BLaER1 treated with 17β-estradiol and CSF1 and Interleukin-3, amounts not matched to agents 10 nM and 100 nM (cell line): Measurements from ENCODE around the gene ZNF184.
A peak's percentile ranks its signal among the peaks of the same experiment; 100 is the strongest.

Source experiments
- H3K27ac ChIP-seq, 11 experiments: shearing (Covaris generic); formaldehyde crosslinking; 2 replicates each; pipeline ENCODE4 v1.8.1; 2022
- H3K27me3 ChIP-seq, 11 experiments: shearing (Covaris generic); formaldehyde crosslinking; 2 replicates each; pipeline ENCODE4 v1.8.1; 2022
- H3K36me3 ChIP-seq, 11 experiments: shearing (Covaris generic); formaldehyde crosslinking; 2 replicates each; pipeline ENCODE4 v1.8.1; 2022
- H3K4me1 ChIP-seq, 10 experiments: shearing (Covaris generic); formaldehyde crosslinking; 2 replicates each; pipeline ENCODE4 v1.8.1; 2022
- H3K4me2 ChIP-seq, 11 experiments: shearing (Covaris generic); formaldehyde crosslinking; 2 replicates each; pipeline ENCODE4 v1.8.1; 2022
- H3K4me3 ChIP-seq, 10 experiments: shearing (Covaris generic); formaldehyde crosslinking; 2 replicates each; pipeline ENCODE4 v1.8.1; 2022
- H3K9ac ChIP-seq, 11 experiments: shearing (Covaris generic); formaldehyde crosslinking; 2 replicates each; pipeline ENCODE4 v1.8.1; 2022
- H3K9me3 ChIP-seq, 11 experiments: shearing (Covaris generic); formaldehyde crosslinking; replicated peaks in 1 of 11; 2 replicates each; pipeline ENCODE4 v1.8.1; 2022
- H4K20me1 ChIP-seq, 11 experiments: shearing (Covaris generic); formaldehyde crosslinking; 2 replicates each; pipeline ENCODE4 v1.8.1; 2022
- Cebpa-rat ChIP-seq, 11 experiments: shearing (Covaris generic); IDR thresholded peaks; 2 replicates each; pipeline ENCODE4 v1.8.1; 2022

The ZNF184 gene

DNA sequence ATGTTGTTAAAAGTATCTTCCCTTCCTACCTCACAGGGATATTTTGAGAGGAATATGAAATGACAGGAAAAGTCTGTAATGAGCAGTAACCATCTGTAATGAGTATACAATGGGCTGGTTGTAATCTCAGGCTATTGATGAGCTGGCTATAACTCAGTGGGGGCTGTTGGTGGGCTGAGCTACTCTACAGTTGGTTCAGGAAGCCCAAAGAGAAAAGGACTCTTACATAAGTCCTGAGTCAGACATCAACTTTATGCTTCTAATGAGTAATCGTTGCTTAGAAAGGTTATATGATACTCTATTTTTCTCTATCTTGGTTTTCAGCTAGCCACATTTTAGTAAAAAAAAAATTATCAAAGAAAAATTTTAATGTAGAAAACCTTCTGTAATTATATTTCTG is 57.9 kb downstream of the ZNF184 start:
- no peak overlapping the region for H3K4me3 ChIP-seq
- H3K4me2 ChIP-seq: no peak overlapping the region
- H3K27ac ChIP-seq: no peak overlapping the region
- H3K9ac ChIP-seq: no peak overlapping the region
- no peaks in the 10 kb centered on the region for H3K36me3 ChIP-seq
- no peaks in the 10 kb centered on the region for H4K20me1 ChIP-seq
- TF ChIP-seq Cebpa-rat (IDR thresholded peaks at IDR 0.05): no peak
- H3K27me3 ChIP-seq: no peaks in the 10 kb centered on the region
- peaks cover 22 to 45% (median 33%) of the 10 kb centered on the region in 11 experiments for H3K9me3 ChIP-seq
- H3K4me1 ChIP-seq: no peaks in the 10 kb centered on the region

DNA sequence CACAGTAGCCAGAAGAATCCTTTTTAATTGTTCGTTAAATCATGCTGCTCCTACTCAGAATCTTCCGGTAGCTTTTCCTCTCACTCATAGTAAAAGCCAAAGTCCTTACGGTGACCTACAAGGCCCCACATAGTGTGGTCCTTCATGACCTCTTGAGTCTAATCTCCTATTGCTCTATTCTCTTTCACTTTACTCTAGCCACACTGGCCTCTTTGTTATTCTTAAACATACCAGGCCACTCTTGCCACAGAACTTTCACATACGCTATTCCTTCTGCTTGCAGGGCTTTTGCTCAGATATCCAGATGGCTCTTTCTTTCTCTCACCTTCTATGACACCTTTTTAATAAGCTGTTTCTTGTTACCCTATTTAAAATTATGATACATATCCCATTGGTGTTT is 58.6 kb downstream of the ZNF184 start:
- no peak overlapping the region for H3K9ac ChIP-seq
- TF ChIP-seq Cebpa-rat (IDR thresholded peaks at IDR 0.05): no peak
- no peaks in the 10 kb centered on the region for H3K4me1 ChIP-seq
- H3K9me3 ChIP-seq: peaks cover 22 to 45% (median 33%) of the 10 kb centered on the region in 11 experiments
- no peaks in the 10 kb centered on the region for H3K36me3 ChIP-seq
- no peak overlapping the region for H3K4me2 ChIP-seq
- H3K27ac ChIP-seq: no peak overlapping the region
- H4K20me1 ChIP-seq: no peaks in the 10 kb centered on the region
- no peak overlapping the region for H3K4me3 ChIP-seq
- no peaks in the 10 kb centered on the region for H3K27me3 ChIP-seq

DNA sequence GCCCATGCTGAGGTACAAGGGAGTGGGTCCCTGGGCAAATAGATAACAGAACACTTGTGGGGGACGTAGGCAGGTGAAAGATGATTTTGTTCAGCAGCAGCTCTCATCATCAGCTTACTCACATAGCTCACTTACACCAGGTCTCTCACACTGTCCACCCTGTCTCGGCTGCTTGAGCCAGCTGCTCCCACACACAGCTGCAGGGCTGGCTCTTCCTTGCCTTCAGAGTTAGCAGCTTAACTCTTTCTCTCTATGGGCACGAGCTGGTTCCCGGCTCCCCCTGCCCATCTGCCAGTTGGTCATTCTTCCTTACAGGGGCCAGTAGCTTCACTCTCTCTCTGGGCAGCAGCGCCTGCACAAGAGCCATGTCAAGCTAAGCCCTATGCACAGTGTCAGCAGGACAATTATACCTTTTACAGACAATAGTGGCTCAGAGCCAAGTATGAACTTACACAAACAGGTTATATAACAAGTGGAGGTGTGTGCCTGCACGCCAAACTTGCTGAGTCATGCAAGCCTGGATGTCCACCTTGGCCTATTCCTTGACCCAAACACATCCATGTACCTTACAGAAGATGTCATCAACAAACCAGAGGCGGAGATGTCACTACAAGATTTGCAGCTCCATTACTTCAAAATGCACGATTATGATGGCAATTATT is 65.6 kb downstream of the ZNF184 start:
- peaks cover 0 to 9% (median 0%) of the 10 kb centered on the region in 10 experiments; a peak in 3 of 20 replicates for H3K4me1 ChIP-seq
- no peak overlapping the region for H3K27ac ChIP-seq
- peaks cover 0 to 10% (median 4%) of the 10 kb centered on the region in 11 experiments; a peak in 13 of 22 replicates for H3K36me3 ChIP-seq
- H3K27me3 ChIP-seq: no peaks in the 10 kb centered on the region
- H3K9me3 ChIP-seq: peaks cover 22 to 65% (median 35%) of the 10 kb centered on the region in 11 experiments
- no peak overlapping the region for H3K9ac ChIP-seq
- H3K4me3 ChIP-seq: no peak overlapping the region
- no peaks in the 10 kb centered on the region for H4K20me1 ChIP-seq
- no peak for TF ChIP-seq Cebpa-rat (IDR thresholded peaks at IDR 0.05)
- no peak overlapping the region for H3K4me2 ChIP-seq

DNA sequence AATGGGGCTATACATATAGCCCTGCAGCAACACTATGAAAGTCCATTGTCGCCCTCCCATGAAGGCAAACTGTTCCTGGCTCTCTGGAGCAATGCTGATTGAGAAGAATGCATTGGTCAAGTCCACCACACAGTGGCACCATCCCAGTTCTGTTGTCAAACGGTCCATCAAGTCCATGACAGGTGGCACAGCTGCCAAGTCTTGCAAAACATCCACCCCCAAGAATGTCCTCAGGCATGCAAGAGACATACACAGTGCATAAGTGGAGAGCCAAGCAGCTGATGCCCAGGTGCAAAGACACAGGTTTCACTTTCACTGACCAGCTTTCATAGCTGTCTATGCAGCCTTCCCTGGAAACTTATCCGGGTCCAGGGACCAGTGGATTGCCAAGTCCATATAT is 66.8 kb downstream of the ZNF184 start:
- no peak overlapping the region for H3K9ac ChIP-seq
- TF ChIP-seq Cebpa-rat (IDR thresholded peaks at IDR 0.05): no peak
- 0 out of 22 replicates have a peak overlapping the region, but pooled peaks of 2 of the 11 experiments have one; percentile 5 to 7 for H3K4me2 ChIP-seq

DNA sequence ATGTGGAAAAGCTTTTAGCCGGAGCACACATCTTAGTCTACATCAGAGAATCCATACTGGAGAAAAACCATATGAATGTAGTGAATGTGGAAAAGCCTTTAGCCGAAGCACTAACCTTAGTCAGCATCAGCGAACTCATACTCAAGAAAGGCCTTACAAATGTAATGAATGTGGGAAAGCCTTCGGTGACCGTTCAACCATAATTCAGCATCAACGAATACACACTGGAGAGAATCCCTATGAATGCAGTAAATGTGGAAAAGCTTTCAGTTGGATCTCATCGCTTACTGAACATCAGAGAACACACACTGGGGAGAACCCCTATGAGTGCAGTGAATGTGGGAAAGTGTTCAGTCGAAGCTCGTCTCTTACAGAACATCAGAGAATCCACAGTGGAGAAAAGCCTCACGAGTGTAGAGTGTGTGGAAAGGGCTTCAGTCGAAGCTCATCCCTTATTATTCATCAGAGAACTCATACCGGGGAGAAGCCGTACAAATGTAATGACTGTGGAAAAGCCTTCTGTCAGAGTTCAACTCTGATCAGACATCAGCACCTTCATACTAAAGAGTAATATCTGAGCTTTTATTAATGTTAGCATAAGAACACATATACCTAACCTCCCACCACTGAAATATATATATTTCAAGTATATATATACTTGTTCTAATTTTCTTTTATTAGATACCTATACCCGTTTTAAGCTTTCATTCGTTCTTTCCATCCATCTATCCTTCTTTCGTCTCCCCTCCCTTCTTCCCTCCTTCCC is 71.8 kb downstream of the ZNF184 start:
- Histone ChIP-seq H3K36me3 (peaks cover 29 to 56% (median 44%) of the 10 kb centered on the region in 11 experiments), H3K9ac (no peak overlapping the region), H3K4me2 (no peak overlapping the region), H3K4me1 (0 out of 20 replicates have a peak, but pooled peaks cover 0 to under 1% (median 0%) of the 10 kb centered on the region in 10 experiments), H3K27ac (no peak overlapping the region), H3K27me3 (no peaks in the 10 kb centered on the region), H3K9me3 (peaks cover 65 to 93% (median 83%) of the 10 kb centered on the region in 11 experiments), H3K4me3 (no peak overlapping the region), H4K20me1 (no peaks in the 10 kb centered on the region)
- TF ChIP-seq Cebpa-rat (IDR thresholded peaks at IDR 0.05): no peak

More for the DNA sequence above, 66.8 kb downstream of the ZNF184 start:
- H3K27ac ChIP-seq: no peak overlapping the region
- peaks cover 0 to 9% (median 0%) of the 10 kb centered on the region in 10 experiments; a peak in 3 of 20 replicates for H3K4me1 ChIP-seq
- no peaks in the 10 kb centered on the region for H4K20me1 ChIP-seq
- peaks cover 7 to 21% (median 16%) of the 10 kb centered on the region in 11 experiments; a peak in 21 of 22 replicates for H3K36me3 ChIP-seq
- no peak overlapping the region for H3K4me3 ChIP-seq
- H3K27me3 ChIP-seq: no peaks in the 10 kb centered on the region
- peaks cover 30 to 65% (median 43%) of the 10 kb centered on the region in 11 experiments for H3K9me3 ChIP-seq
